ENCODE data around the gene PDZK1IP1.

PDZK1IP1 gene

DNA sequence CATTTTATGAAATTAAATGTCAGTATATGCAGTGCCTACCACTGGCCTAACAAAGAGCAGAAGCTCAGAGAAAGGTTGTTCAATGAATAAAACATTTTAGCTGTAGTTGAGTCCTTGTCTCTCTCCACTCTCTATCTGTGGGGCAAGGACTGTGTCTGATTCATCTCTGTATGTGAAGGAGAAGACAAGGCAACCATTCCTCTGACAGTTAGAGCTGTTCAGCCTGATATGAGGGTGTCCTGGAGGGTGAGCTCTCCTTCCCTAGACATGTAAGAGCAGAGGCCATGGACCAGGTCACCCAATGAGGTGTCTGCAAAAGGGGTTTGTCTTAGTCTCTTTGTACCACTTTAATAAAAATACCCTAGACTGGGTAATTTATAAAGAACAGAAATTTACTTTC, 4.5 kb upstream of the PDZK1IP1 start:
- TF ChIP-seq POLR2AphosphoS5 (IDR thresholded peaks at IDR 0.05; ENCODE audit: low read depth, low read length) (no peak), TAF1 (IDR thresholded peaks at IDR 0.05; ENCODE audit: borderline replicate concordance, insufficient read depth, low read length) (no peak), SIN3A (IDR thresholded peaks at IDR 0.05; ENCODE audit: borderline replicate concordance, insufficient read depth, low read length) (no peak), FOXP2 (optimal IDR thresholded peaks at IDR 0.05; ENCODE audit: borderline replicate concordance, extremely low read depth, extremely low read length, insufficient read depth) (no peak)
- TF ChIP-seq, protein P1, sequence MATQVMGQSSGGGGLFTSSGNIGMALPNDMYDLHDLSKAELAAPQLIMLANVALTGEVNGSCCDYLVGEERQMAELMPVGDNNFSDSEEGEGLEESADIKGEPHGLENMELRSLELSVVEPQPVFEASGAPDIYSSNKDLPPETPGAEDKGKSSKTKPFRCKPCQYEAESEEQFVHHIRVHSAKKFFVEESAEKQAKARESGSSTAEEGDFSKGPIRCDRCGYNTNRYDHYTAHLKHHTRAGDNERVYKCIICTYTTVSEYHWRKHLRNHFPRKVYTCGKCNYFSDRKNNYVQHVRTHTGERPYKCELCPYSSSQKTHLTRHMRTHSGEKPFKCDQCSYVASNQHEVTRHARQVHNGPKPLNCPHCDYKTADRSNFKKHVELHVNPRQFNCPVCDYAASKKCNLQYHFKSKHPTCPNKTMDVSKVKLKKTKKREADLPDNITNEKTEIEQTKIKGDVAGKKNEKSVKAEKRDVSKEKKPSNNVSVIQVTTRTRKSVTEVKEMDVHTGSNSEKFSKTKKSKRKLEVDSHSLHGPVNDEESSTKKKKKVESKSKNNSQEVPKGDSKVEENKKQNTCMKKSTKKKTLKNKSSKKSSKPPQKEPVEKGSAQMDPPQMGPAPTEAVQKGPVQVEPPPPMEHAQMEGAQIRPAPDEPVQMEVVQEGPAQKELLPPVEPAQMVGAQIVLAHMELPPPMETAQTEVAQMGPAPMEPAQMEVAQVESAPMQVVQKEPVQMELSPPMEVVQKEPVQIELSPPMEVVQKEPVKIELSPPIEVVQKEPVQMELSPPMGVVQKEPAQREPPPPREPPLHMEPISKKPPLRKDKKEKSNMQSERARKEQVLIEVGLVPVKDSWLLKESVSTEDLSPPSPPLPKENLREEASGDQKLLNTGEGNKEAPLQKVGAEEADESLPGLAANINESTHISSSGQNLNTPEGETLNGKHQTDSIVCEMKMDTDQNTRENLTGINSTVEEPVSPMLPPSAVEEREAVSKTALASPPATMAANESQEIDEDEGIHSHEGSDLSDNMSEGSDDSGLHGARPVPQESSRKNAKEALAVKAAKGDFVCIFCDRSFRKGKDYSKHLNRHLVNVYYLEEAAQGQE (IDR thresholded peaks at IDR 0.05; ENCODE audit: insufficient read depth in 1 of 2, low read depth in 2 of 2, low read length in 2 of 2), result no peak

DNA sequence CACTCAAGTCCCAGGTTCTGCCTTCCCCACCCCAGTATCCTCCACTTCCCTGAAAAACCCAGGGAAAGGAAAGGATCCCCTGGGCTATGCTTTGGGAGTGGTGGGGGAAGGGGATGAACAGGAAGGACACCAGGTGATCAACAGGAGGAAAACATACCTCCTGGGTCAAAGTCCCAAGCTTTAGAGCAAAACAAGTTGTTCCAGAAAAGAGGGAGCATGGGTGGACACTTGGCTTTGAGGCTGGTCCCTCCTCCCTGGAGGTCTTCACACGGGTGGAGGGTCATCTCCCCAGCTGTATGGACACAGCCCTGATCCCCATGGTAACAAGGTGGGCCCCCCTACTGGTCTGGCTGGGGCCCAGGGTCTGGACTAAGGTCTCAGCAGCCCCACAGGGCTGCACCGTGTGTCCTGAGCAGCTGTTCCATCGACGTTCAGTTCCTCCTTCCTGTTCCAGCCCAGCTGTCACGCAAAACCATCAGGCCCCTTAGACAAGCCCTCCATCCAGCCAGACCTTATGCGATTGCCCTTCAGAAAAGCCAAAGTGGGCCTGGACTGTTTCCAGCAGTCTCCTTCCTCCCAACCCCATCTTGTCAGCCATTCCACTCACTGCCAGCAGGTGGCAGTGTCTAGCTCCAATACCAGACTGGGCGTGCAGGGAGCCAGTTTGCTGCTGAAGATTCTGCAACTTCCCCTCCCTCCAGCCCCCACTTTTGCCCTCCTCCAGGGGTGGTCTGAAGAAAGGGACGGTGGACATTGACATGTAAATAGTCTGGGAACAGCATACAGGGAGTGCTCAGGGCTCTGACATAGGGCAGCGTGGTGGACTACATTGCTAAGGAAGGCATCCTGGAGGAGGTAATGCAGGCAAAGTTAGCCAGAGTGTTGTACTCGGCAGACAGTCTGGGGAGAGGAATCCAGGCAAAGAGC, 2.9 kb upstream of the PDZK1IP1 start:
- TF ChIP-seq FOXP2 (optimal IDR thresholded peaks at IDR 0.05; ENCODE audit: borderline replicate concordance, extremely low read depth, extremely low read length, insufficient read depth) (no peak), POLR2AphosphoS5 (IDR thresholded peaks at IDR 0.05; ENCODE audit: low read depth, low read length) (no peak), TAF1 (IDR thresholded peaks at IDR 0.05; ENCODE audit: borderline replicate concordance, insufficient read depth, low read length) (no peak), SIN3A (IDR thresholded peaks at IDR 0.05; ENCODE audit: borderline replicate concordance, insufficient read depth, low read length) (no peak)
- TF ChIP-seq, protein P1 (IDR thresholded peaks at IDR 0.05; ENCODE audit: insufficient read depth in 1 of 2, low read depth in 2 of 2, low read length in 2 of 2), result no peak

DNA sequence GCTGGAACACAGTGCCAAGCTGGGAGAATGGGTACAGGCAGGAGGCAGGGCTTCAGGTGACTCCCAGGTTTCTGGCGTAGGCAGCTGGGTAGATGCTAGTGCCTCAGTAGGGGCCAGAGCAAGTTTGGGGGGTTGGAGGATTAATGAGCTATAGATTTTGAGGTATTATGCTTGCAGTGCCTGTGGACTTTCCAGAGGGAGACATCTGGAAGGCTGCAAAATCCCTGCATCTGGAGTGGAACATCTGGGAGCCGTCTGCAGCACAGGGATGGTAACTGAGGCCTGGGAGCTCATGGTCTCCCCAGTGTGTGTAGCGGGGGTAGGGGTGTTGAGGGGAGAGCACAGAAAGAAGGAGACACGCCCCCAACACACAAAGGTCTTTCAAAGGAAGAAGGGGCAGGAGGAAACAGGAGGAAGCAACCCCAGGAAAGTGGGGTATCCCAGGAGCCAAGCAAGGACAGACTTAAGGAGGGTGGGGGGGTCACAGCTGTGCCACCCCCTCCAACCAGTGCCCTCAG, 2.2 kb upstream of the PDZK1IP1 start:
- no peak for TF ChIP-seq TAF1 (IDR thresholded peaks at IDR 0.05; ENCODE audit: borderline replicate concordance, insufficient read depth, low read length)

DNA sequence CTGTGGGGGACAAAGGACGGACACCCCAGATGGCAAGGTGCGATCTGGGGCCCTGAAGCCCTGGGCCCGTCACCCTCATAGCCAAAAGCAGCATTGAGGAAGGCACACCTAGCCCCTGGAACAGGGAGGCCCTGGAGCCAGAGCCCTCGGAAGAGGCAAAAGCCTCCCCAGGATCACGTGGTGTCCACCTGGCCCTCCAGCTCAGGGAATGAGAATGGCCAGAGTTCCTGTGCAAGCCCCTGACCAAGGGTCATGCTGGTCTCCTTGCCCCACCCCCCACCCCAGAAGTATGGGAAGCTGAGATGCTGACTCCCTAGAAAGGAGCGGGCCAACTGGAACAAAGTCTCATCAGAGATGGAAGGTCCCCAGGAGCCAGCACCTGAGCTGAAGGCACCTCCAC, 1.0 kb upstream of the PDZK1IP1 start:
- TF ChIP-seq SIN3A (IDR thresholded peaks at IDR 0.05; ENCODE audit: borderline replicate concordance, insufficient read depth, low read length), result no peak
- TF ChIP-seq POLR2AphosphoS5 (IDR thresholded peaks at IDR 0.05; ENCODE audit: low read depth, low read length), result no peak
- TF ChIP-seq, protein P1 (IDR thresholded peaks at IDR 0.05; ENCODE audit: insufficient read depth in 1 of 2, low read depth in 2 of 2, low read length in 2 of 2), result no peak
- TF ChIP-seq TAF1 (IDR thresholded peaks at IDR 0.05; ENCODE audit: borderline replicate concordance, insufficient read depth, low read length), result no peak
- TF ChIP-seq FOXP2 (optimal IDR thresholded peaks at IDR 0.05; ENCODE audit: borderline replicate concordance, extremely low read depth, extremely low read length, insufficient read depth), result no peak

DNA sequence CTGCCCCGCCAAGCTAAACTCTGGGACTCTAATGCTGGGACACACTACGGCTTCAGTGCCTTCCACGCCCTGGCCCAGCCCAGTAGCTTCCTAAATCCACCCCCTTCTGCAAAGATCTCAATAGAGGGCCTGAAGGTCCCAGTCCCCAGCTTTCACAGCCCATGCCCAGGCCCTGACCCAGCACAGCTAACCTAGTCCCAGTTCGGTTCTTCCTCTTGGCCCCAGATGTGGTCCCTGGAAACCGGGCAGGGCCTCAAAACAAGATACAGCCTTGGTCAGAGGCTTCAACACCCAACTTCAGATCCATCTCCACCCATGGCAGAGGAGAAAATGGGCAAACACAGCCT, 646 bp upstream of the PDZK1IP1 start:
- TF ChIP-seq FOXP2 (optimal IDR thresholded peaks at IDR 0.05; ENCODE audit: borderline replicate concordance, extremely low read depth, extremely low read length, insufficient read depth), result no peak
- TF ChIP-seq, protein P1 (IDR thresholded peaks at IDR 0.05; ENCODE audit: insufficient read depth in 1 of 2, low read depth in 2 of 2, low read length in 2 of 2), result no peak
- no peak for TF ChIP-seq TAF1 (IDR thresholded peaks at IDR 0.05; ENCODE audit: borderline replicate concordance, insufficient read depth, low read length)
- no peak for TF ChIP-seq POLR2AphosphoS5 (IDR thresholded peaks at IDR 0.05; ENCODE audit: low read depth, low read length)
- TF ChIP-seq SIN3A (IDR thresholded peaks at IDR 0.05; ENCODE audit: borderline replicate concordance, insufficient read depth, low read length), result no peak

Measured in PFSK-1 (cell line).